ENCODE results near the gene ATP1A1.

DNA sequence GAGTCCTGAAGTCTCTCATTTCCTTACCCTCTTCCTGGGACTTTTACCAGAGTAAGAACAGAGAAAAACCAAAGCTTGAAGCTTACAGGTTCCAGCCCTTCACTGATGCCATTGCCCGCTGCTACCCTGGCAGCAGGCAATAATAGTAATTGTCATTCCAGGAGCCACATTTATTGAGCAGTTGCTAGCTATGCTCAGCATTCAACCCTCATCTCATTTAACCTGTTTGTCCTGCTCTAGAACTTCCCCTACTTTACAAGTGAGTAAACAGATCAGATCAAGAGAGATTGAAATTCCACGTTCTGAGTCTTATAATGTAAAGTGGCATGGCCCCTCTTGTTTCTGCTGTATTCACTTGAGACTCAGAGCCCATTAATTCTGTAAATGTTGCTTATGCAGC, 80.4 kb downstream of the ATP1A1 start:
- TF ChIP-seq, protein P1, sequence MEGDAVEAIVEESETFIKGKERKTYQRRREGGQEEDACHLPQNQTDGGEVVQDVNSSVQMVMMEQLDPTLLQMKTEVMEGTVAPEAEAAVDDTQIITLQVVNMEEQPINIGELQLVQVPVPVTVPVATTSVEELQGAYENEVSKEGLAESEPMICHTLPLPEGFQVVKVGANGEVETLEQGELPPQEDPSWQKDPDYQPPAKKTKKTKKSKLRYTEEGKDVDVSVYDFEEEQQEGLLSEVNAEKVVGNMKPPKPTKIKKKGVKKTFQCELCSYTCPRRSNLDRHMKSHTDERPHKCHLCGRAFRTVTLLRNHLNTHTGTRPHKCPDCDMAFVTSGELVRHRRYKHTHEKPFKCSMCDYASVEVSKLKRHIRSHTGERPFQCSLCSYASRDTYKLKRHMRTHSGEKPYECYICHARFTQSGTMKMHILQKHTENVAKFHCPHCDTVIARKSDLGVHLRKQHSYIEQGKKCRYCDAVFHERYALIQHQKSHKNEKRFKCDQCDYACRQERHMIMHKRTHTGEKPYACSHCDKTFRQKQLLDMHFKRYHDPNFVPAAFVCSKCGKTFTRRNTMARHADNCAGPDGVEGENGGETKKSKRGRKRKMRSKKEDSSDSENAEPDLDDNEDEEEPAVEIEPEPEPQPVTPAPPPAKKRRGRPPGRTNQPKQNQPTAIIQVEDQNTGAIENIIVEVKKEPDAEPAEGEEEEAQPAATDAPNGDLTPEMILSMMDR (IDR thresholded peaks at IDR 0.05), result no peak
- no peak for TF ChIP-seq EP300 (IDR thresholded peaks at IDR 0.05; ENCODE audit: low read depth)
- no peak for TF ChIP-seq POLR2AphosphoS5 (IDR thresholded peaks at IDR 0.05)
